ENCODE measurements around the gene CD96. TPM values are rescaled to one million over a fixed set of nuclear protein-coding genes. Genes with fewer than 3 reads are reported as not detected.

The CD96 gene
- polyA plus RNA-seq, 1 experiment: 0.12 TPM

GRCh38 chr3:111570404-111571030 lies 28.5 kb downstream of the CD96 start:
- H3K27me3 ChIP-seq (ENCODE audit: control insufficient read depth, insufficient read depth, low read length): peaks cover 2% of the 10 kb centered on the region
- H3K4me3 ChIP-seq (ENCODE audit: low read depth, low read length): no peak overlapping the region
- no peak for DNase-seq (ENCODE audit: low read depth, low spot score)
- CTCF ChIA-PET: interaction anchor here (0.5 to 1.0 kb wide), 3 partner anchors 121 to 761 kb away, joined by 3 read pairs; no protein-coding TSS in a partner anchor
- H3K9me3 ChIP-seq (ENCODE audit: control insufficient read depth, insufficient read depth, low read length): no peaks in the 10 kb centered on the region
- H3K27ac ChIP-seq (ENCODE audit: low read depth, low read length): no peak overlapping the region
- POLR2A ChIA-PET: no interaction called here
- no peak for TF ChIP-seq CTCF (IDR thresholded peaks at IDR 0.05; ENCODE audit: low read depth, low read length)

- TF ChIP-seq CTCF (IDR thresholded peaks at IDR 0.05; ENCODE audit: low read depth, low read length): no peak
- Histone ChIP-seq H3K9me3 (ENCODE audit: control insufficient read depth, insufficient read depth, low read length) (no peaks in the 10 kb centered on the region), H3K27ac (ENCODE audit: low read depth, low read length) (no peak overlapping the region), H3K4me3 (ENCODE audit: low read depth, low read length) (no peak overlapping the region), H3K27me3 (ENCODE audit: control insufficient read depth, insufficient read depth, low read length) (peaks cover 2% of the 10 kb centered on the region)
- CTCF ChIA-PET: interaction anchor here (0.6 to 1.0 kb wide), 2 partner anchors 120 to 760 kb away, joined by 3 read pairs; no protein-coding TSS in a partner anchor
- no peak for DNase-seq (ENCODE audit: low read depth, low spot score)
- POLR2A ChIA-PET: no interaction called here
Observed at GRCh38 chr3:111571282-111571681, 29.3 kb downstream of the CD96 start.

- CTCF ChIA-PET: interaction anchor here (1.1 kb wide), 1 partner anchor 144 kb away, joined by 3 read pairs; no protein-coding TSS in a partner anchor
- H3K27me3 ChIP-seq (ENCODE audit: control insufficient read depth, insufficient read depth, low read length): peaks cover 2% of the 10 kb centered on the region
- H3K9me3 ChIP-seq (ENCODE audit: control insufficient read depth, insufficient read depth, low read length): no peaks in the 10 kb centered on the region
- H3K27ac ChIP-seq (ENCODE audit: low read depth, low read length): no peak overlapping the region
- no peak for TF ChIP-seq CTCF (IDR thresholded peaks at IDR 0.05; ENCODE audit: low read depth, low read length)
- no peak overlapping the region for H3K4me3 ChIP-seq (ENCODE audit: low read depth, low read length)
- no peak for DNase-seq (ENCODE audit: low read depth, low spot score)
- POLR2A ChIA-PET: no interaction called here
Observed at GRCh38 chr3:111571907-111572460, 30.0 kb downstream of the CD96 start.

GRCh38 chr3:111577113-111577512 lies 35.1 kb downstream of the CD96 start:
- Histone ChIP-seq H3K9me3 (ENCODE audit: control insufficient read depth, insufficient read depth, low read length) (no peaks in the 10 kb centered on the region), H3K4me3 (ENCODE audit: low read depth, low read length) (no peak overlapping the region), H3K27me3 (ENCODE audit: control insufficient read depth, insufficient read depth, low read length) (no peaks in the 10 kb centered on the region), H3K27ac (ENCODE audit: low read depth, low read length) (no peak overlapping the region)
- CTCF ChIA-PET: interaction anchor here (0.6 to 8.2 kb wide), 13 partner anchors 8 to 1411 kb away, joined by 3 to 182 read pairs (median 10); partner anchors contain the start of gene ZBED2
- POLR2A ChIA-PET: no interaction called here
- DNase-seq (ENCODE audit: low read depth, low spot score): no peak
- no peak for TF ChIP-seq CTCF (IDR thresholded peaks at IDR 0.05; ENCODE audit: low read depth, low read length)
